Inferior parietal cortex (tissue), 1 donor: ENCODE data around the gene RAB11B.
"Not testable (repeated sequence)": the region's sequence is repeated elsewhere in the genome, so short reads cannot be mapped to it uniquely, and the experiment has no call there.

ENCODE experiments used
- DNase-seq: peaks from one replicate; pipeline ENCODE4 v3.0.0-alpha.2; 2016; ENCODE audit errors: extremely low spot score

The RAB11B gene

GRCh38 chr19:8389891-8390616 lies at the start of gene RAB11B:
RAB11B (plus strand) TSS chr19:8390360; CDS start chr19:8390417, 57 bp downstream.
- peak; percentile 99 for DNase-seq

- DNase-seq = not testable (repeated sequence)
Observed at GRCh38 chr19:8341504-8341903, 48.7 kb upstream of the RAB11B start.

- no peak for DNase-seq
Observed at GRCh38 chr19:8342316-8342683, 47.9 kb upstream of the RAB11B start.

GRCh38 chr19:8342684-8343482 lies 47.3 kb upstream of the RAB11B start, which contains the start of gene KANK3:
KANK3 (minus strand) TSS chr19:8343262; CDS start chr19:8337828, 5,434 bp downstream.
- peak; percentile 84 for DNase-seq

GRCh38 chr19:8343483-8343844 lies 46.7 kb upstream of the RAB11B start:
- DNase-seq = no peak

- DNase-seq = not testable (repeated sequence)
Observed at GRCh38 chr19:8349629-8350372, 40.4 kb upstream of the RAB11B start.

GRCh38 chr19:8352134-8352827 lies 37.9 kb upstream of the RAB11B start:
- DNase-seq = no peak

GRCh38 chr19:8352845-8353244 lies 37.3 kb upstream of the RAB11B start:
- DNase-seq = not testable (repeated sequence)

GRCh38 chr19:8355631-8356402 lies 34.3 kb upstream of the RAB11B start:
- no peak for DNase-seq

- DNase-seq = no peak
Observed at GRCh38 chr19:8357007-8357521, 33.1 kb upstream of the RAB11B start.

GRCh38 chr19:8358948-8359347 lies 31.2 kb upstream of the RAB11B start:
- no peak for DNase-seq

- no peak for DNase-seq
Observed at GRCh38 chr19:8360196-8360595, 30.0 kb upstream of the RAB11B start.

- peak; percentile 38 for DNase-seq
Observed at GRCh38 chr19:8361921-8362793, 28.0 kb upstream of the RAB11B start.

- no peak for DNase-seq
Observed at GRCh38 chr19:8363803-8364771, 26.1 kb upstream of the RAB11B start, which contains the start of gene ANGPTL4. ANGPTL4 (plus strand) TSS chr19:8364155; CDS start chr19:8364322, 167 bp downstream.

GRCh38 chr19:8366121-8366581 lies 24.0 kb upstream of the RAB11B start:
- no peak for DNase-seq

- DNase-seq = no peak
Observed at GRCh38 chr19:8366961-8367326, 23.2 kb upstream of the RAB11B start.

GRCh38 chr19:8367327-8368001 lies 22.7 kb upstream of the RAB11B start:
- DNase-seq = peak; percentile 67
